Limb (tissue), 2 donors: ENCODE data around the gene MKLN1.

Experiments
- DNase-seq, 2 donors: peaks; one replicate each; pipeline ENCODE4 v3.0.0-alpha.2; 2016; ENCODE audit errors: extremely low spot score in 2 of 2

Gene MKLN1

DNA sequence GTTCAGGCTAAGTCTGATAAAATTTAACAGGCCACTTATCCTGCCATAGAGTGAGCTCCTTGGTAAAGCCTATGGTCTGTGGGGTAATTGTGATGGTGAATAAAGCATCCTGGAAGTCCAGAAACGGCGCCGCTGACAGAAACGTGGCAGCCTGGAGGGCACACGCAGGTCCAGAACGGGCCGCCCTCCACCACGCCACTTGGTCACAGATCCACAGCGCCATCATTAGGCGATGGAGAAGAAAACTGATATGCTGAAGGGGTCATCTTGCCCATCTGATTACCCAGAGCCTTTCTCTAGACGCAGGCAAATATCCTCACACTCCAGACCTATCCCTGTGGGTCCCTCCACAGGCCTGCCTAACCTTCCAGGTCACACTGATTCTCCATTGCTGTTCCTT is 190.9 kb downstream of the MKLN1 start:
- no peak for DNase-seq

DNA sequence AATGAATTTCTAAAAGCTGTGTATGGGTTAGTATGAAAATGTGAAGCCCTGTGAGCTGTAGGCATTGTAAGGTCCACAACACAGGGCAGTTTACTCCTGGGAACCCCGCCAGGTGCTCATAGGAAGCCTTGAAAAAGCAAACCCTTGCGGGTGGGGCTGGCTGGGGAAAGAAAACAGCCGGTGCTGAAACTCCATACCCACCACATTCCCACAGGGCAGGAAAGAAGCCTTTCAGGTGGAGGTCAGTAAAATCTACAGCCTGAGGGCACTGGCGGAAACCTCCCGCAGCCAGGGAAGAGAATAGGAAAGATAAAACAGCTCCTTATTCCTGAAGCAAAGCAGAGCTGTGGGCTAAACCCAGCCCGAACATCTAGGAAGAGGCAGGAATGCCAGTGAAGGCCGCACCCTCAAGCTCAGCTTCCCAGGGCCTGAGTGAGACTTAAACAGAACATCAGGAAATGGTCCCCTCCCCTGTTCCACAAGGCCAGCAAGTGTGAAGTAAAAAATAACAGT is 194.0 kb downstream of the MKLN1 start:
- DNase-seq, result no peak

DNA sequence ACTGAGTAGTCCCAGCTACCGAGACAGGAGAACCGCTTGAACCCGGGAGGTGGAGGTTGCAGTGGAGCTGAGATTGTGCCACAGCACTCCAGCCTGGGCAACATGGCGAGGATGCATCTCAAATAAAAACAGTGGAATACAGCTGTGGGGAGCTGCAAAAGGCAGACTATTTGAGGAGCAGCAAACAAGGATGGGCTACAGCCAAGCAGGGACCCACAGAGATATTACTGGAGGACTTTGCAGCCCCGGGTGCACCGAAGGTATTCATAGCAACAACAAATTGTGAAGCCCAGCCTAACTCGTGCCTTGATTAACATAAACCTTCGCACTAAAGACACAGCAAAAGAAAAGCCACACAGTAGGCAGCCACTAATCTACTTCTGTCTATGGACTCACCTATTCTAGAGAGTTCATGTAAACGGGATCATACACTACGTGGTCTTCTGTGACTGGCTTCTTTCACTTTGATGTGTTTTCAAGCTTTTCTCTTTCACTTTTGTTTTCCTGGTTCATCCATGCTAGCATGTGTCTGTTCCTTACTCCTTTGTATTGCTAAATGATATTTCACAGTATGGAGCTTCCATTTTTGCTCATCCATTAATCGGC is 194.8 kb downstream of the MKLN1 start:
- no peak for DNase-seq

DNA sequence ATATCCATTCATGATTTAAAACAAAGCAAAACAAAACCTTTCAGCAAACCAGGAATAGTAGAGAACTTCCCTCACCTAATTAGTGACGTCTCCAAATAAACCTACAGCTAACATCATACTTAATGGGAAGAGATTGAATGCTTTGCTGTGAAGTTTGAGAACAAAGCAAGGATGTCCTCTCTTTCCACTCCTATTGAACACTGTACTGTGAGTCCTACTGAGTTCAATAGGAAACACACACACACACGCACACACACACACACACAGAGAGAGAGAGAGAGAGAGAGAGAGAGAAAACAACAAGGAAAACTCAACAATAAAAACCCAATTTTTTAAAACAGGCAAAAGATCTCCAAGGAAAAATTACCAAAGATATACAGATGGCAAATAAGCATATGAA is 196.4 kb downstream of the MKLN1 start:
- DNase-seq, result no peak

DNA sequence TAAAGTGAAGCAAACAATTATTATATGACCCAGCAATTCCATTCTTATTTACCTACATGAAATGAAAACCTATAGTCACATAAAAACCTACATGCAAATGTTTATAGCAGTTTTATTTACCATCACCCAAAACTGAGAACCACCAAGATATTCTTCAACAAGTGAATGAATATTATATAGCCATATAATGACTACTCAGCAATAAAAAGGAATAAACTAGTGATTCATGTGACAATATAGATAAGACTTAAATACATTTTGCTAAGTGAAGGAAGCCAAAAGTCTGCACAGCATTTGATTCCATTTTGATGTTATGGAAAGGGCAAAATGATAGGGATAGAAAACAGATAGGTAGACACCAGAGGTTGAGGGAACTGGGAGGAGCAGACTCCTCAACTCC is 197.0 kb downstream of the MKLN1 start:
- no peak for DNase-seq

DNA sequence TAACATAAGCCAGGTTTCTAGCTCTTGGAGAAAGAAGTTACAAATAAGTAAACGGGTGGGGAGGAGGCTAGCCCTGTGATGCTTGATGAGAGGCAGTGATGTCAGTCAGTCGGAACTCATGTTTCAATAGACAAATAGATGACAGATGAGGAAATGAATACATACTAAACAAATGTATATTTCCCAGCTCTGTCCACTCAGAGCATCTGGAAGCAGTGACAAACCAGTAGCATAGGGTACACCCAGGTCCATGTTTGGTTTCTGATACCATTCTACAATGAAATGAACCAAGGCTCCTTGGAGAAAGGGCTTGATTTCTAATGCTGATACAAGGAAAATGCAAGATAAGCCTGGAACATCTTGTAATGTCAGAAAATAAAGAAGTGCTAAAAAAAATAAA is 198.1 kb downstream of the MKLN1 start:
- no peak for DNase-seq

DNA sequence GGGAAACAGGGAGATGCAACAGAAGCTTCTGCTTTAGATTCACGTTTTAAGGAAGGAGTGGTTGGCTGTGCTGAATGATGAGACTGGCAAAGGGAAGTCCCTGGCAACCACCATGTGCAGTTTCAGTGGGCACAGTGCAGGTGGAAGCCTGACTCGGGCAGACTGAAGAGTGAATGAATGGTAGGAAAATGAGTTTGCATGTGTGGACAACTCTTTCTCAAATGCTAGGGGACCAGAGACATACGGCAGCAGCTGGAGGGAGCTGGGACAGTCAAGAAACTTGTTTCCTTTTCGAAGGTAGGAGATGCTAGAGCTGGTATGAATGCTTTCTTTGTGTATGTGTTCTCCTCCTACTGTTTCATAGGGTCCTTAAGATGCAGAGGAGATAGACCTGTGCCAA is 199.8 kb downstream of the MKLN1 start:
- no peak for DNase-seq

DNA sequence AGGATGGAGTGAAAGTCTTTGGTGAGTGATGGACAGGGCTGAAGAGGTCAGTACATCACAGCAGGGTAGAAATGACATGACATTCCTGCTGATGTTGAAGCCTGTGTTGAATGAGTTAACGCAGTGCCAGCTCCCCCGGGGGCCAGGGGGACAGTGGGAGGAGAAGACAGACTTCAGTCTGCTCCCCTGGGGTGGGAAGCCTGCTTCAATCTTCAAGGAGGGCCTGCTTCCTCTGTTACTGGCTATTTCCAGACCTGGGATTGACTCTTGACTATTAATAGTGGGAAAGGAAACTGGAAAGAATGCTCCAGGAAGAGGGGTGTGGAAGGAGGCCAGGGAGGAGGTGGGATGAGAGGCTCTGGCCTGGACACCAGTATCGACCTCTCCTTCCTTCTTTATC is 201.5 kb downstream of the MKLN1 start:
- DNase-seq, result no peak

DNA sequence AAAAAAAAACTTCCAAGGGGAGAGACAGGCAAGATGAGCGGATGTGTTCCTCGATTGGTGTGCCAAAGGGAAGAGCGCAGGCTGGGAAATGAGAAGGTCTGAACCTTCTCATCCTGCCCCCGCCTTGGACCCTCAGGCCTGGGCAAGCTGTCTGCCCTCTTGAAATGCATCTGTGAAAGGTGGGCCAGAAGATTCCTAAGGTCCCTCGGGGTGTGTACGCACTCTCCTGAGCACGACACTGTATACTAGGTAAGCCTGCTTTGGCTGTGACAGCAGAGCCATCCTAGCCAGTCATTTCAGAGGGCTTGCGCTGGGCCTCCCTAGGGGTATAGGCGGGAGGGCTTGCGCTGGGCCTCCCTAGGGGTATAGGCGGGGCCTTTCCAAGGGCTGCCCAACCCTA is 201.9 kb downstream of the MKLN1 start:
- DNase-seq, result no peak

DNA sequence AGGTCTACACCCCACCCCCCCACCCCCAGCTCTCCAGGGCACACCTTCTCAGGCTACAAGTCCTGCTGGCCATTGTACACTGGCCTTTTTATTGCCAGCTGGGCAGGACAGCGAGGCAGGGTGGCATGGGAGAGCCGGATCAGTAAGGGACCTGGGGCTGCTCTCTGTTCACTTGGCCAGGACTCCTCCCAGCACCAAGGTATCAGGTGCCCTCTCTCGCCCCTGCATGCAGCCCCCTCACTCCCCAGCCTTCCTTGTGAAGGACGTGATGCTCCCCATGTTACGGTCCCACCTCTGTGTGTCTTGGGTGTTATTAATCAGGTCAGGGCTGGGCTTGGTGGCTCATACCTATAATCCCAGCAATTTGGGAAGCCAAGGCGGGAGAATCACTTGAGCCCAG is 202.5 kb downstream of the MKLN1 start:
- DNase-seq, result no peak

DNA sequence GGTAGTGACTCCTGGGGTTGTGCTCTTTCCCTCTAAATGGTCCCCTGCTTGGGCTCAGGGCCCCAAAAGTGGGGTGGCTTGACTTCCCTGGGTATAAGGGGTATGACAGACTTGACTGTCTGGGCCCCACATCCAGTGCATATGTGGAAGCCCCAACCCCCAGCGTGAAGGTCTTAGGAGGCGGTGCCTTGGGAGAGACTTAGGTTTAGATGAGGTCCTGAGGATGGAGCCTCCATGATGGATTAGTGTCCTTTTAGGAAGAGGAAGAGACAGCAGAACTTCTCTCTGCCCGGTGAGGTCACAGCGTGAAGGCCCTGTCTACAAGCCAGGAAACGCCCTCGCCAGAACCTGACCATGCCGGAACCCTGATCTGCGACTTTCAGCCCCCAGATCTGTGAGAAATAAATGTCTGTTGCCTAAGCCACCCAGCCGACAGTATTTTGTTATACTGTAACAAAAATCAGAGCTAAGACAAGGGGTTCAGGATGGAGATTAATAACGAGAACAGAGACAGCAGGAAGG is 205.0 kb downstream of the MKLN1 start:
- DNase-seq, result no peak

DNA sequence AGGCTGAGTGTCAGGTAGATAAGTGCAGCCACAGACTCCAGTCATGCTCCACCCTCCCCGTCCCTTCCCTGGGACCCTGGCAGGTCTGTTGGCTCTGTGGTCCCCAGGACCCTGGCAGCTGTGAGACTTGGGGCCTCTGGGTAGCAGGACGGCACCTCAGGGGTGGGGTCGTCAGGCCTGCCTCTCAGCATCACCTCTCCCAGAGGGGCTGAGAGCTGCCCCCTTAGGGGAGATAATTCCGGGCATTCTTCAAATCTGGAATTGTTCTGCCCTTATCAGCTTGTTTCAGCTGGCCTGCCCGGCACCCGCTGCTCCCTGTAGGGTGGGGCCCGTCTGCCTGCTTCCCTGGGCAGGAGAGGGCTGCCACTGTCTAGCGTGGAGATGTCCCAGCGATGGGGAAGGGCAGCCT is 205.5 kb downstream of the MKLN1 start:
- DNase-seq, result no peak

DNA sequence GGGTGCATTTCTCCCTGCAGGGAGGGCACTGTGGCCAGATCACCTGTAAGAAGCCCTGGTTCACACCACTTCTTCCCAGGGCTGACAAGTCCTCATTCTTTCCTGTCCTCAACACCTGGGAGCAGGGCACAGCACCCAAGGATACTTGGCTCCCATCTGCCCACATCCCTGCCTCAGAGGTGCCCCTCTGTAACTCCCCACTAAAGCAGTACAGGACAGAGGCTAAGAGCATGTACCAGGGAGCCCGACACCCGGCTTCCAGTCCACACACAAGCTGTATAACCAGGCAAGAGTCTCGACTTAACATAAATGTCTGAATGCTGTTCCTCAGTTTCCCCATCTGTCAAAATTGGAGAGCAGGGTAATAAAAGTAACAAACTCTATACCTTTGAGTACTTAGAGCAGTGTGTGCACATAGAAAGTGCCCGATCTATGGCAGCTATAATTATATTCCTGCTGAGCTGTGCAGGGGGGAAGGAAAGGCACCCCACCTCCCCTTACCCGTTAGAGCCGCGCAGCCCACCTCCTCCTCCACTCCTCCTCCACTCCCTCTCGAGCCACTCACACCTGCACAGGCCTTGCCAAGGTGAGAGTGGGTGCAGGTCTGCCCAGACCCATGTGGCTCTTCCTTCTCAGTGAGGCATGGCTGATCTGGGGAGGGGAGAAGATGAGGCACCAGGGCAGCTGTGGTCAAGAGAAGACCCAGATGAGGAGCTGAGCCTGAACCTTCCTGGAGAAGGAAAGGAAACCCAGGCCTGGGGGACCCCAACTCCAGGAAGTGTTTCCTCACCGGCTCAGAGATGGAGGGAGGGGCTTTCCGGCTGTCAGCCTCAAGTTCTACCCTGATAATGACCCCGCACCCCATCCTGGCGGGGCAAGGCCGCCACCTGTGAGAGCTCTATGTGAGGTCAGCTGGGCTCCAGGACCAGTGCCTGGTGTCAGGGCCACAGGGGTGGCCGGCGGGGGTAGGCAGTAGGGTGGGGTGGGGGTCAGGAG is 206.2 kb downstream of the MKLN1 start:
- DNase-seq, result no peak

DNA sequence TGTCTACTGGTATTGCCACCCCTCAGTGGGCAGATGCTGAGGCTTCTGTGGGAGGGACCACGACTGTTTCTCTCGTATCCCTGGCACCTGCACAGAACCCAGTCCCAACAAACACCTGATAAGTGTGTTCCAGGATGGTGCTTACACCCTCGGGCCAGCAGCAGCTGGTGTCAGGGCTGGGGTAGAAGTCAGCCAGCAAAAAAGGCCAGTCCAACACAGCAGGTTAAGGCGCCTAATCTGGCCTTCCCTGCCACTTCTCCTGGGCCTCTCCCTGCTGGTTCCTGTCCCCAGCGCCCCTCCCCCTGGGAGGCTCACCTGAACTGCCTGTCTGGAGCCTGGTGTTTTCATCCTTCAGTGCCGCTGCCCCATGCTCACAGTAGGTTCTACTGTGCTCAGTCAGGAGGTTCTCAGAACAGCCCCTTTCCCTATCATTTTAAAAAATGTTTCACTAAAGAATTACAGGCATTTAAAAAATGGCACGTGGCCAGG is 208.7 kb downstream of the MKLN1 start:
- DNase-seq, result no peak

DNA sequence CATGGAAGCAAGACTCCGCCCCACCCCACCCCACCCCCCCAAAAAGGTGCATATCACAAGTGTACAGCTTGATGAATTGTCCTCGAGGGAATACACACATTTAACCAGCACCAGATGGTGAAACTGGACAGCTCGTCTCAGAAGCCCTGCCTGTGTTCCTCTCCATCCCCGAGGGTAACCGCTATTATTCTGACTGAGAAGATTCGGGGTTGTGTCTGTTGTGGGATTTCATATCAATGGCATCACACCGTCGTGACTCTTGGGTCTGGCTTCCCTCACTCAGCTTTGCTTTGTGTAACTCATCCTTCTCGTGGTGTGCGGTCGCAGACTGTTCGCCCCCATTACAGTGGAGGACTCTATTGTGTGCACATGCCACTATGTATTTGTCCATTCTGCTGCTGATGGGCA is 209.9 kb downstream of the MKLN1 start:
- DNase-seq, result no peak

DNA sequence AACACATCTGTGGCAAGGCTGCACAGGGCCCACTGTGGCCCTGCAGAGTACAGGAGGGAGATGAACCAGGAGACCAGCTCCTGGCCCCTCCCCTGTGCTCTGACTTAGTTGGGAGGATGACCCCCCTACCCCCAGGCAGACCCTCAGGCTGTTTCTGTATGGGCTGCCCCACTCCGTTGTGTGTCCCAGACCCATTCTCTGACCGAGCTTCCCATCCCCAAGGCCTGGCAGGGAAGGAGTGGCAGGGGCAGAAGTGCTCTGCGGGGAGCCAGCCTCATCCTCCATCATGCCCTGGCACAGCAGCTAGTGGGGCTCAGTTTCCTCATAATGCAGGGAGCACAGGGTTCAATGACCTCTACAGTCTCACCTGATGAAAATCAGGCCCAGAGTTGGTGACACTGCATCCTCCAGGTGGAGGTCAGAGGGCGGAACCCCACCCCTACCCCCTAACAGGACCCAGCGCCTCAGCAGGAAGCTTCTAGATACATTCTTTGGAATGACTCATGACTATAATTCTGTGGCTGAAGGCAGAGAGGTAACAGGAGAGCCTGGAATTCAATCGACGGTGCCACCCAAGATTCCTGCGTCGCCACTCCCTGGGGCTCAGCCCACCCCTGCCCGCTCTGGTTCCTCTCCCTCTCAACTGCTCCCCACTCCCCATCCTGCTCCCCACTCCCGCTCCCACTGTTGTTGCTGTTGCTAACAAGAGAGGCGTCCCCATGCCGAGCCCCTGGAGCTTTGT is 210.6 kb downstream of the MKLN1 start:
- no peak for DNase-seq

DNA sequence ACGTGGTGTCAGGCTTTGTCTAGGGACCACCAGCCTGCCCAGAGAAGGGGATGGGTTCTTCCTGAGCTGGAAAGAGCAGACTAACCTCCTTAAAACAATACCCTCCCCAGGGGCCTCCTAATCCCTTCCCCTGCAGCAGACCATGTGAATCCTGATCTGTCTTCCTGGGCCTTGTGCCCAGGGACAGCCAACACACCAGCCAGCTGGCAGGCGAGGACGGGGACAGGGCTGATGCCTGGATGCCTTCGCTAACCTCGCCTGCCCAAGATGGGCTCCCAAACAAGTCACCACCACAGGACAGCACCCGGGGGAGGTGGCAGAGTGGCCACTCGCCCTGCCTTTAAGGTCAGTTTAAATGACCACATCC is 211.1 kb downstream of the MKLN1 start:
- DNase-seq, result no peak

DNA sequence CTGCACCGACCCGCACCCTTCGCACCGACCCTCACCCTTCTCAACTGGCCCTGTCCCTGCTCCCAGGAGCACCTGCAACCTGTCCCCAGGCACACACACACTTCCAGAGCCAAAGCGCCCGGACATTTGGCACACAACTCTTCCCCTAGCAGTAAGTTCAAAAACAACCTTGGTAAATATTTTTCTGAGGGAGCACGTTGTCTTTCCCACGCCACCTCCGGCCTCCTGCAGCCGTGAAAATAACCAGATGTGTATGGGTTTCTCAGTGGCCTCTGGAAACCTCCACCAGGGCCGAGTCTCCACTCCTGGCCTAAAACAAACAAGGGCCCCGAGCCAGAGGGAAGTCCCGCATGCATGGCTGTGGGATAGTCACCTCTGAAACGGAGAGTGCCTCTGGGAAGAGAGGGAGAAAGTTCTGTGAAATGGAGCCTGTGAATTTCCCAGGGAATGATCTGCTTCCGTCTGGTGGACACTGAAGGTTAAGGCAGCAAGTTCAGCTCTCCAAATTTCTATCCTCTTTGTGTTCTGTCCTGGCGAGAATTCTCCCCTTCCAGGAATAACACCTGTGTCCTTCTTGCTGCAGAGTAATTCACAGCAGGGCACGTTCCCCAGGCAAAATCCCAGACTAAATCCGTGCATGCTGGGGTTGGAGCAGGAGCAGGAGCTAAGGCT is 213.0 kb downstream of the MKLN1 start:
- no peak for DNase-seq

DNA sequence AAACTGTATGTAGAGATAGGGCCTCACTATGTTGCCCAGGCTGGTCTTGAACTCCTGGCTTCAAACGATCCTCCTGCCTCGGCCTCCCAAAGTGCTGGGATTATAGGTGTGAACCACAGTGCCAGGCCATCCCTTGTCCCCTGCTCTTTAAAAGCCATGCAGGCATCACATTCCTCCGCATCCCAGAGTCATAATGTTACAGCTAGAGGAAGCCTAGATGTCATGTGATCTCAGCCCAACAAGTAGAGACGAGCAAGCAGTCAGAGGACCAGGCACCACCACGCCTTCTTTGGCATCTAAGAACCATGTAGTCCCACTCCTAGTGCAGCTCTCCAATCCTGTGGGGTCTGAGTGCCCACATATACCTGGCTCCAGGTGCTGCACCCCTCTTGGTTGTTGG is 215.6 kb downstream of the MKLN1 start:
- no peak for DNase-seq

DNA sequence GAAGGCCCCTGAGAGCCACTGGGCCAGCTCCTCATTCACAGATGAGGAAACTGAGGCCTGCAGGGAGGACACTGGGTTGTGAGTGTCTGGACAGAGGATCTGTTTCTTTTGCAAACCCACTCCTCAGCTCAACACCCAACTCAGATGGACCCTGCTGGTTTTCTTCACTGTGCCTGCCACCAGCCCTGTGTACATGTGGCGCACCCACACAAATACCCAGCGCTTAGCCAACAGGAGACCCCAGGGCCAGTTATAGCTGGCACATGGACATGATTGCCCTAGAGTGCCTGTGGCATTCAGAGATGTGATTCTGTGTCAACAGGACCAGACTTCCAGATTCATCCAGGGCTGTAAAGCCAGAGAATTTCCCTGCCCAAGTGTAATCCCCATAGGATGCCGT is 216.3 kb downstream of the MKLN1 start:
- DNase-seq, result no peak
